Measurements from ENCODE around the gene MKRN2OS.

The MKRN2OS gene

DNA sequence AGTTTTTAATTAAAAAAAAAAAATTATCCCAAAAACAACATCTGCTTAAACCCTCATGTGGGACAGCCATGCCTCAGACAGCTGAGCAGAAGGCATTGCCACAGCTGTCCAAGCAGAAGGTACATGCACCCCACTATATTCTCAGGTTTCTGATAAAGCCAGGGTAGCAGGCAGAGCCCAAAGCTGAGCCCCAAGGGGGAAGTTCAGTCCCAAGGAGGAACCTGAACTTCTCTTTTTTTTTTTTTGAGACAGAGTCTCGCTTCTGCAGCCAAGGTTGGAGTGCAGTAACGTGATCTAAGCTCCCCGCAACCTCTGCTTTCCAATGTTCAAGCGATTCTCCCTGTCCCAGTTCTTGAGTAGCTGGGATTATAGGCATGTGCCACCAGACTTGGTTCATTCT is 44.8 kb upstream of the MKRN2OS start:
- no peak overlapping the region for H3K27ac ChIP-seq (ENCODE audit: poor library complexity, severe bottlenecking)
- H3K4me1 ChIP-seq (ENCODE audit: insufficient read depth, poor library complexity, severe bottlenecking): no peaks in the 10 kb centered on the region
- no peak overlapping the region for H3K4me3 ChIP-seq (ENCODE audit: severe bottlenecking)
- H3K9me3 ChIP-seq (ENCODE audit: severe bottlenecking): no peaks in the 10 kb centered on the region
- DNase-seq (ENCODE audit: low spot score): no peak
- peaks cover 69% of the 10 kb centered on the region for H3K36me3 ChIP-seq (ENCODE audit: low read depth)
- no peaks in the 10 kb centered on the region for H3K27me3 ChIP-seq (ENCODE audit: insufficient read depth, poor library complexity, severe bottlenecking)
- no peak for ATAC-seq (ENCODE audit: low read depth)
- TF ChIP-seq, protein P1, sequence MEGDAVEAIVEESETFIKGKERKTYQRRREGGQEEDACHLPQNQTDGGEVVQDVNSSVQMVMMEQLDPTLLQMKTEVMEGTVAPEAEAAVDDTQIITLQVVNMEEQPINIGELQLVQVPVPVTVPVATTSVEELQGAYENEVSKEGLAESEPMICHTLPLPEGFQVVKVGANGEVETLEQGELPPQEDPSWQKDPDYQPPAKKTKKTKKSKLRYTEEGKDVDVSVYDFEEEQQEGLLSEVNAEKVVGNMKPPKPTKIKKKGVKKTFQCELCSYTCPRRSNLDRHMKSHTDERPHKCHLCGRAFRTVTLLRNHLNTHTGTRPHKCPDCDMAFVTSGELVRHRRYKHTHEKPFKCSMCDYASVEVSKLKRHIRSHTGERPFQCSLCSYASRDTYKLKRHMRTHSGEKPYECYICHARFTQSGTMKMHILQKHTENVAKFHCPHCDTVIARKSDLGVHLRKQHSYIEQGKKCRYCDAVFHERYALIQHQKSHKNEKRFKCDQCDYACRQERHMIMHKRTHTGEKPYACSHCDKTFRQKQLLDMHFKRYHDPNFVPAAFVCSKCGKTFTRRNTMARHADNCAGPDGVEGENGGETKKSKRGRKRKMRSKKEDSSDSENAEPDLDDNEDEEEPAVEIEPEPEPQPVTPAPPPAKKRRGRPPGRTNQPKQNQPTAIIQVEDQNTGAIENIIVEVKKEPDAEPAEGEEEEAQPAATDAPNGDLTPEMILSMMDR (IDR thresholded peaks at IDR 0.05; ENCODE audit: poor library complexity, severe bottlenecking): no peak

DNA sequence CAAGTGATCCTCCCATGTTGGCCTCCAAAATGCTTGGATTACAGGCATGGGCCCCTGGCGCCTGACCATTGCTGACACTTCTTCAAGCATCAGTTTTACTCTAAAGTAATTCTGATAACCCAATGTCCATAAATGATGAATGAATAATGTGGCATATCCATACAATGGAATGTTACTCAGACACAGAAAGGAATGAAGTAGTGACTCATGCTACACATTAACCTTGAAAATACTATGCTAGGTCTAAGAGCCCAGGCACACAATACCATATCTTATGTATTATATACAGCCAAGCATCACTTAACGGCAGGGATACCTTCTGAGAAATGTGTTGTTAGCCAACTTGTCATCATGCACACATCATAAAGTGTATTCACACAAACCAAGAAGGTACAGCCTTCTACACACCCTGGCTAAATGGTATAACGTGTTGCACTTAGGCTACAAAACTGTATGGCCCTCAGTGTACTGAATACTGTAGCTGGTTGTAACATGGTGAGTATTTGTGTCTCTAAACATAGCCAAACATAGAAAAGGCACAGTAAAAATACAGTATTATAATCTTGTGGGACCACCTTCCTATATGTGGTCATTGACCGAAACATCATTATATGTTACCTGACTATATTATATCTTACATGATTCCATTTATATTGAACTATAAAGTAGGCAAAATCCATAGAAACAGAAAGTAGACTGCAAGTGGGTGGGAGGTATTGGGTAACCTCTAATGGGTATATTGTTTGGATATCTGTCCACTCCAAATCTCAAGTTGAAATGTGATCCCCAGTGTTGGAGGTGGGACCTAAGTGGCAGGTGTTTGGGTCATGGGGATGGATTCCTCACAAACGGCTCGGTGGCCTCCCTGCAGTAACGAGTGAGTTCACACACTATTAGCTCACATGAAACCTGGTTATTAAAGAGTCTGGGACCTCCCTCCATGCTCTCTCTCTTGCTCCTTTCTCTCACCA is 43.0 kb upstream of the MKRN2OS start:
- no peaks in the 10 kb centered on the region for H3K9me3 ChIP-seq (ENCODE audit: severe bottlenecking)
- TF ChIP-seq, protein P1 (IDR thresholded peaks at IDR 0.05; ENCODE audit: poor library complexity, severe bottlenecking): no peak

DNA sequence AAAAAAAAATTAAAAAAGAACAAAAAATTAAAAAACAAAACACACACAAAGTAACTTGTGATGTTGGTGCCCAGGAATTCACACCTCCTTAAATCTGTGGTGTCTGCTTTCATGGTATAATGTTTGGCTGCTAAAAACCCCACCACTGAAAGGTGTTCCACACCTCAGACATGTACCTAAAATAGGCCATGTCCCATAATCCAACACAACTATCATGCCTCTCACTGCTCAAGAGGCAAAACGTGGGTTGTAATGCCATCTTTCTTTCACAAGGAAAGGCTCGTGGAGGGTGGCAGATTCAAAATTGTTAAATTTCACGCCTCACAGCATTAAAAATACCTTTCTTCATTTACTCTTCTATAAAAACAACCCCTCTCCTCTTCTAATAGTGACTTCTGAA is 41.1 kb upstream of the MKRN2OS start:
- no peak for DNase-seq (ENCODE audit: low spot score)
- no peak for ATAC-seq (ENCODE audit: low read depth)
- TF ChIP-seq, protein P1 (IDR thresholded peaks at IDR 0.05; ENCODE audit: poor library complexity, severe bottlenecking): no peak
- H3K27me3 ChIP-seq (ENCODE audit: insufficient read depth, poor library complexity, severe bottlenecking): no peaks in the 10 kb centered on the region
- H3K4me1 ChIP-seq (ENCODE audit: insufficient read depth, poor library complexity, severe bottlenecking): no peaks in the 10 kb centered on the region
- H3K36me3 ChIP-seq (ENCODE audit: low read depth): peaks cover 87% of the 10 kb centered on the region
- H3K27ac ChIP-seq (ENCODE audit: poor library complexity, severe bottlenecking): no peak overlapping the region
- H3K9me3 ChIP-seq (ENCODE audit: severe bottlenecking): no peaks in the 10 kb centered on the region
- no peak overlapping the region for H3K4me3 ChIP-seq (ENCODE audit: severe bottlenecking)

More for the DNA sequence above, 43.0 kb upstream of the MKRN2OS start:
- DNase-seq (ENCODE audit: low spot score): no peak
- Histone ChIP-seq H3K4me3 (ENCODE audit: severe bottlenecking) (no peak overlapping the region), H3K4me1 (ENCODE audit: insufficient read depth, poor library complexity, severe bottlenecking) (no peaks in the 10 kb centered on the region), H3K27me3 (ENCODE audit: insufficient read depth, poor library complexity, severe bottlenecking) (no peaks in the 10 kb centered on the region), H3K36me3 (ENCODE audit: low read depth) (peaks cover 83% of the 10 kb centered on the region), H3K27ac (ENCODE audit: poor library complexity, severe bottlenecking) (no peak overlapping the region)
- ATAC-seq (ENCODE audit: low read depth): peak; percentile 80

DNA sequence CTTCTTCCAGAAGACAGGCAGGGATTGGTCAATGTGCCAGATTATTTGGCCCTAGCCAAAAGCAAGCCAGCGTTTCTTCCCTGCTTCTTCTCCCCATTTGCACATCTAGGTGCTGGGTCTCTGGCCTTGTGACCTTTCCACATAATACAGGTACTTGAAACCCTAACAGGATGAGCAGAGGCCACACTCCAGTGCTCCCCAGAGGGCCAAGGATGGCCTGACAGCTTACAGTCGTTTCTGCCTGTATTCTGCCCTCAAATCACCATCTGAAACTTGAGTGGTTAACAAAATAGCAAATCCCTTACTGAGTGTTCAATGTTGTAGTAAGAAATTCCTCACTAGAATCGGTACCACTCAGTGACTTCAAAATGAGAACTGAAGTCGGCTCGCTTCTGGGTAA is 40.7 kb upstream of the MKRN2OS start:
- H3K27me3 ChIP-seq (ENCODE audit: insufficient read depth, poor library complexity, severe bottlenecking): no peaks in the 10 kb centered on the region
- ATAC-seq (ENCODE audit: low read depth): no peak

More for the DNA sequence above, 40.7 kb upstream of the MKRN2OS start:
- H3K36me3 ChIP-seq (ENCODE audit: low read depth): peaks cover 83% of the 10 kb centered on the region
- no peak overlapping the region for H3K4me3 ChIP-seq (ENCODE audit: severe bottlenecking)
- no peaks in the 10 kb centered on the region for H3K4me1 ChIP-seq (ENCODE audit: insufficient read depth, poor library complexity, severe bottlenecking)
- H3K9me3 ChIP-seq (ENCODE audit: severe bottlenecking): no peaks in the 10 kb centered on the region
- no peak for DNase-seq (ENCODE audit: low spot score)
- H3K27ac ChIP-seq (ENCODE audit: poor library complexity, severe bottlenecking): no peak overlapping the region
- TF ChIP-seq, protein P1 (IDR thresholded peaks at IDR 0.05; ENCODE audit: poor library complexity, severe bottlenecking): no peak
